Measurements from ENCODE around the gene GAS7. TPM values are rescaled to one million over a fixed set of nuclear protein-coding genes. Genes with fewer than 3 reads are reported as not detected.

The GAS7 gene
- total RNA-seq, 1 experiment from 2014 or later, result 4.1 TPM

DNA sequence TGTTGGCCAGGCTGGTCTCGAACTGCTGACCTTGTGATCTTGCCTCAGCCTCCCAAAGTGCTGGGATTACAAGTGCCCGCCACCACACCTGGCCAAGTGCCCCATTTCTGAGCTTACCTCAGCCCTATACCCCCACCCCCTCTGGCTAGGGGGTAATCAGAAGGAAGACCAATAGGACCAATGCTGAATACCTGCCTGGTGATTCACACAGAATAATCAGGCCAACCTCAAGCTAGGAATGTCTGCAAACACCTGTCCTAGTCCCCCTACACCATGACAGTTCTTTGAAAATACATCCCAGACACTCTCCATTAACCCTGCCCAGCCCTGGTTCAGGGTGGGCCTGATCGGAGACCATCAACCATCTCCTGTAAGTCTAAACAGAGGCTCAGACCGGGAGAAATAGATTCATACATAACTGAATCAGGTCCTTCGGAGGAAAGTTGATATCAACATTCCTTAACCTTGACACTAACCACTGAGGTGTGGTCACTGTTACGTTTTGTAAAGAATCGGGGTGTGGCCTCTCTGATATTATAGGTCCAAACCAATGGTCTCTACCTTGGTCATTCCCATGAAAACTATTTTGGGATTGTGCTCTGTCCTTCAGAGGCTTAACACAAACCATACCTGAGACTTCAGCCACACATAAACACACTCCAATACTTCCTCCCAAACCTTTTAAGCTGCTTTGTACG, 130.8 kb downstream of the GAS7 start:
- BruUV-seq (replicated peaks), result no TSS peak
- intact Hi-C loops (cut with micrococcal nuclease), result no loop called here
- POLR2A ChIA-PET, result no interaction called here
- no peak for TF ChIP-seq YY1 (IDR thresholded peaks at IDR 0.05; ENCODE audit: extremely low read depth, insufficient replicate concordance, low read depth, low read length)
- TF ChIP-seq, protein P1, sequence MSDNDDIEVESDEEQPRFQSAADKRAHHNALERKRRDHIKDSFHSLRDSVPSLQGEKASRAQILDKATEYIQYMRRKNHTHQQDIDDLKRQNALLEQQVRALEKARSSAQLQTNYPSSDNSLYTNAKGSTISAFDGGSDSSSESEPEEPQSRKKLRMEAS (IDR thresholded peaks at IDR 0.05), result no peak
- no peak for TF ChIP-seq TCF7L2 (IDR thresholded peaks at IDR 0.05; ENCODE audit: borderline replicate concordance, extremely low read depth, insufficient read depth, insufficient read length)
- no peak for TF ChIP-seq SIN3A (IDR thresholded peaks at IDR 0.05; ENCODE audit: low read depth)
- TF ChIP-seq SP1 (IDR thresholded peaks at IDR 0.05; ENCODE audit: low read depth), result 0 out of 2 replicates have a peak, but pooled peaks have one; percentile 23
- TF ChIP-seq, protein P2, sequence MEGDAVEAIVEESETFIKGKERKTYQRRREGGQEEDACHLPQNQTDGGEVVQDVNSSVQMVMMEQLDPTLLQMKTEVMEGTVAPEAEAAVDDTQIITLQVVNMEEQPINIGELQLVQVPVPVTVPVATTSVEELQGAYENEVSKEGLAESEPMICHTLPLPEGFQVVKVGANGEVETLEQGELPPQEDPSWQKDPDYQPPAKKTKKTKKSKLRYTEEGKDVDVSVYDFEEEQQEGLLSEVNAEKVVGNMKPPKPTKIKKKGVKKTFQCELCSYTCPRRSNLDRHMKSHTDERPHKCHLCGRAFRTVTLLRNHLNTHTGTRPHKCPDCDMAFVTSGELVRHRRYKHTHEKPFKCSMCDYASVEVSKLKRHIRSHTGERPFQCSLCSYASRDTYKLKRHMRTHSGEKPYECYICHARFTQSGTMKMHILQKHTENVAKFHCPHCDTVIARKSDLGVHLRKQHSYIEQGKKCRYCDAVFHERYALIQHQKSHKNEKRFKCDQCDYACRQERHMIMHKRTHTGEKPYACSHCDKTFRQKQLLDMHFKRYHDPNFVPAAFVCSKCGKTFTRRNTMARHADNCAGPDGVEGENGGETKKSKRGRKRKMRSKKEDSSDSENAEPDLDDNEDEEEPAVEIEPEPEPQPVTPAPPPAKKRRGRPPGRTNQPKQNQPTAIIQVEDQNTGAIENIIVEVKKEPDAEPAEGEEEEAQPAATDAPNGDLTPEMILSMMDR (IDR thresholded peaks at IDR 0.05 in 2 of 3, conservative IDR thresholded peaks at IDR 0.05 in 1 of 3; ENCODE audit: borderline replicate concordance in 1 of 3, insufficient read depth in 1 of 3, low read depth in 2 of 3, low read length in 2 of 3), result no peak
- TF ChIP-seq EGR1 (IDR thresholded peaks at IDR 0.05; ENCODE audit: low read depth), result no peak
- TF ChIP-seq FOSL1 (IDR thresholded peaks at IDR 0.05; ENCODE audit: low read depth), result peak; percentile 25; the same call in 1 of the 2 replicates
- no peak for TF ChIP-seq EZH2 (IDR thresholded peaks at IDR 0.05)
- TF ChIP-seq, protein P3, sequence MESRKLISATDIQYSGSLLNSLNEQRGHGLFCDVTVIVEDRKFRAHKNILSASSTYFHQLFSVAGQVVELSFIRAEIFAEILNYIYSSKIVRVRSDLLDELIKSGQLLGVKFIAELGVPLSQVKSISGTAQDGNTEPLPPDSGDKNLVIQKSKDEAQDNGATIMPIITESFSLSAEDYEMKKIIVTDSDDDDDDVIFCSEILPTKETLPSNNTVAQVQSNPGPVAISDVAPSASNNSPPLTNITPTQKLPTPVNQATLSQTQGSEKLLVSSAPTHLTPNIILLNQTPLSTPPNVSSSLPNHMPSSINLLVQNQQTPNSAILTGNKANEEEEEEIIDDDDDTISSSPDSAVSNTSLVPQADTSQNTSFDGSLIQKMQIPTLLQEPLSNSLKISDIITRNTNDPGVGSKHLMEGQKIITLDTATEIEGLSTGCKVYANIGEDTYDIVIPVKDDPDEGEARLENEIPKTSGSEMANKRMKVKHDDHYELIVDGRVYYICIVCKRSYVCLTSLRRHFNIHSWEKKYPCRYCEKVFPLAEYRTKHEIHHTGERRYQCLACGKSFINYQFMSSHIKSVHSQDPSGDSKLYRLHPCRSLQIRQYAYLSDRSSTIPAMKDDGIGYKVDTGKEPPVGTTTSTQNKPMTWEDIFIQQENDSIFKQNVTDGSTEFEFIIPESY (IDR thresholded peaks at IDR 0.05; ENCODE audit: extremely low read depth, insufficient replicate concordance, low read length), result no peak
- TF ChIP-seq JUND (IDR thresholded peaks at IDR 0.05), result 0 out of 2 replicates have a peak, but pooled peaks have one; percentile 14
- no peak for TF ChIP-seq POLR2A (IDR thresholded peaks at IDR 0.05; ENCODE audit: borderline replicate concordance, extremely low read depth, insufficient read depth, insufficient read length)
- no peak for TF ChIP-seq ZFX (IDR thresholded peaks at IDR 0.05)
- TF ChIP-seq POLR2AphosphoS5 (IDR thresholded peaks at IDR 0.05; ENCODE audit: low read depth, low read length), result no peak
- TF ChIP-seq, protein P4, sequence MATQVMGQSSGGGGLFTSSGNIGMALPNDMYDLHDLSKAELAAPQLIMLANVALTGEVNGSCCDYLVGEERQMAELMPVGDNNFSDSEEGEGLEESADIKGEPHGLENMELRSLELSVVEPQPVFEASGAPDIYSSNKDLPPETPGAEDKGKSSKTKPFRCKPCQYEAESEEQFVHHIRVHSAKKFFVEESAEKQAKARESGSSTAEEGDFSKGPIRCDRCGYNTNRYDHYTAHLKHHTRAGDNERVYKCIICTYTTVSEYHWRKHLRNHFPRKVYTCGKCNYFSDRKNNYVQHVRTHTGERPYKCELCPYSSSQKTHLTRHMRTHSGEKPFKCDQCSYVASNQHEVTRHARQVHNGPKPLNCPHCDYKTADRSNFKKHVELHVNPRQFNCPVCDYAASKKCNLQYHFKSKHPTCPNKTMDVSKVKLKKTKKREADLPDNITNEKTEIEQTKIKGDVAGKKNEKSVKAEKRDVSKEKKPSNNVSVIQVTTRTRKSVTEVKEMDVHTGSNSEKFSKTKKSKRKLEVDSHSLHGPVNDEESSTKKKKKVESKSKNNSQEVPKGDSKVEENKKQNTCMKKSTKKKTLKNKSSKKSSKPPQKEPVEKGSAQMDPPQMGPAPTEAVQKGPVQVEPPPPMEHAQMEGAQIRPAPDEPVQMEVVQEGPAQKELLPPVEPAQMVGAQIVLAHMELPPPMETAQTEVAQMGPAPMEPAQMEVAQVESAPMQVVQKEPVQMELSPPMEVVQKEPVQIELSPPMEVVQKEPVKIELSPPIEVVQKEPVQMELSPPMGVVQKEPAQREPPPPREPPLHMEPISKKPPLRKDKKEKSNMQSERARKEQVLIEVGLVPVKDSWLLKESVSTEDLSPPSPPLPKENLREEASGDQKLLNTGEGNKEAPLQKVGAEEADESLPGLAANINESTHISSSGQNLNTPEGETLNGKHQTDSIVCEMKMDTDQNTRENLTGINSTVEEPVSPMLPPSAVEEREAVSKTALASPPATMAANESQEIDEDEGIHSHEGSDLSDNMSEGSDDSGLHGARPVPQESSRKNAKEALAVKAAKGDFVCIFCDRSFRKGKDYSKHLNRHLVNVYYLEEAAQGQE (IDR thresholded peaks at IDR 0.05; ENCODE audit: low read depth), result no peak
- no peak for TF ChIP-seq ZNF274 (IDR thresholded peaks at IDR 0.05; ENCODE audit: low read depth, low read length)
- TF ChIP-seq CBX3 (IDR thresholded peaks at IDR 0.05; ENCODE audit: low read depth), result no peak
- no peak for TF ChIP-seq CEBPB (IDR thresholded peaks at IDR 0.05; ENCODE audit: low read depth)
- no peak for TF ChIP-seq RAD21 (IDR thresholded peaks at IDR 0.05; ENCODE audit: low read depth)
- TF ChIP-seq, protein P5, sequence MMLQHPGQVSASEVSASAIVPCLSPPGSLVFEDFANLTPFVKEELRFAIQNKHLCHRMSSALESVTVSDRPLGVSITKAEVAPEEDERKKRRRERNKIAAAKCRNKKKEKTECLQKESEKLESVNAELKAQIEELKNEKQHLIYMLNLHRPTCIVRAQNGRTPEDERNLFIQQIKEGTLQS (IDR thresholded peaks at IDR 0.05), result no peak

More for the DNA sequence above, 130.8 kb downstream of the GAS7 start:
- Histone ChIP-seq H3K4me2 (ENCODE audit: low read length) (peak overlapping the region; percentile 61), H3K27me3 (ENCODE audit: insufficient read depth, low read length) (no peaks in the 10 kb centered on the region), H3K9me2 (ENCODE audit: insufficient read depth) (no peaks in the 10 kb centered on the region), H3K36me3 (ENCODE audit: control insufficient read depth in 1 of 2, insufficient read depth in 2 of 2, low read length in 2 of 2) (no peaks in the 10 kb centered on the region), H3K4me3 (replicated peaks in 1 of 2; ENCODE audit: low read depth in 1 of 2, low read length in 2 of 2) (peak overlapping the region in 1 of 2 experiments; percentile 15; a peak in 1 of 4 replicates), H3K9me3 (ENCODE audit: control insufficient read depth in 1 of 2, insufficient read depth in 1 of 2, low read depth in 1 of 2, low read length in 2 of 2) (no peaks in the 10 kb centered on the region), H3K79me2 (ENCODE audit: insufficient read depth, low read length) (no peaks in the 10 kb centered on the region), H3K9ac (ENCODE audit: low read length) (no peak overlapping the region), H4K20me1 (ENCODE audit: insufficient read depth) (no peaks in the 10 kb centered on the region), H2AFZ (ENCODE audit: low read depth, low read length, poor library complexity, severe bottlenecking) (no peak overlapping the region), H3K4me1 (ENCODE audit: control insufficient read depth in 1 of 2, insufficient read depth in 2 of 2, low read length in 2 of 2) (peaks cover 10 to 16% of the 10 kb centered on the region in 2 experiments), H3K27ac (ENCODE audit: low read depth, low read length) (no peak overlapping the region)
- CTCF ChIA-PET, result no interaction called here
- ATAC-seq (peak; percentile 87), DNase-seq (ENCODE audit: low read depth, low spot score) (peak; percentile 31)
- RAD21 ChIA-PET (ENCODE audit: low non-redundant PET in 1 of 2, low total read pairs in 2 of 2, uncharacterized antibody in 2 of 2, unreplicated experiment in 2 of 2), result no interaction called here

Measured in HCT116 (cell line).